Hepatocyte (in vitro differentiated cells): ENCODE results near the gene FNDC11.

ENCODE experiments used
- CTCF ChIP-seq: fragments of 200-600 bp; sonication (generic); IDR thresholded peaks from 2 replicates; pipeline ENCODE4 v1.5.1; 2016; ENCODE audit warnings: antibody characterized with exemption, mild to moderate bottlenecking; ENCODE audit not compliant: poor library complexity
- EZH2 ChIP-seq: fragments of 200-600 bp; sonication (generic); IDR thresholded peaks from 2 replicates; pipeline ENCODE4 v1.6.1; 2016; ENCODE audit warnings: antibody characterized with exemption, mild to moderate bottlenecking, borderline replicate concordance
- EZH2phosphoT487 ChIP-seq: fragments of 200-600 bp; sonication (generic); IDR thresholded peaks from one replicate; pipeline ENCODE4 v1.6.1; 2018; ENCODE audit warnings: antibody characterized with exemption, mild to moderate bottlenecking, low read depth, moderate library complexity; ENCODE audit not compliant: unreplicated experiment, severe bottlenecking

- TF ChIP-seq CTCF = no peak
- TF ChIP-seq EZH2phosphoT487 = no peak
- TF ChIP-seq EZH2 = no peak
Measured at GRCh38 chr20:63532449-63532971, 21.4 kb upstream of the FNDC11 start.
